Retinal pigment epithelial cell (primary cell): ENCODE results near the gene RNF135.

Source experiments
- DNase-seq: peaks from one replicate; pipeline ENCODE4 v3.0.0-alpha.2; 2010; ENCODE audit warnings: low read depth
- H3K4me3 ChIP-seq: 2 replicates; pipeline ENCODE4 v1.5.1; 2011; ENCODE audit warnings: mild to moderate bottlenecking, low read length, control low read depth, moderate library complexity
- TF ChIP-seq, protein P1 (sequence below): conservative IDR thresholded peaks from 2 replicates; pipeline ENCODE4 v1.5.1; 2011; ENCODE audit warnings: low read depth, low read length, control low read depth, inconsistent platforms

RNF135 gene

DNA sequence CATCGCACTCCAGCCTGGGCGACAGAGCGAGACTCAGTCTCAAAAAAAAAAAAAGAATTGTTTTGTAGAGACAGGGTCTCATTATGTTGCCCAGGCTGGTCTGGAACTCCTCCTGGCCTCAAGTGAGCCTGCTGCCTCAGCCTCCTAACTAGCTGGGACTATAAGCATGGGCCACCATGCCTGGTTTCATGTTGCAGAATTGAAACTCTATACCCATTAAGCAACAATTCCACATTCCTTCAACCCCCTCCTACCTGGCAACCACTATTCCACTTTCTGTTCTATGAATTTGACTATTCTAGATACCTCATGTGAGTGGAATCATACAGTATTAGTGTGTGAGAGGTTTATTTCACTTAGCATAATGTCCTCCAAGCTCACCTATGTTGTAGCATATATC lies 24.5 kb downstream of the RNF135 start:
- H3K4me3 ChIP-seq = no peak overlapping the region
- TF ChIP-seq, protein P1, sequence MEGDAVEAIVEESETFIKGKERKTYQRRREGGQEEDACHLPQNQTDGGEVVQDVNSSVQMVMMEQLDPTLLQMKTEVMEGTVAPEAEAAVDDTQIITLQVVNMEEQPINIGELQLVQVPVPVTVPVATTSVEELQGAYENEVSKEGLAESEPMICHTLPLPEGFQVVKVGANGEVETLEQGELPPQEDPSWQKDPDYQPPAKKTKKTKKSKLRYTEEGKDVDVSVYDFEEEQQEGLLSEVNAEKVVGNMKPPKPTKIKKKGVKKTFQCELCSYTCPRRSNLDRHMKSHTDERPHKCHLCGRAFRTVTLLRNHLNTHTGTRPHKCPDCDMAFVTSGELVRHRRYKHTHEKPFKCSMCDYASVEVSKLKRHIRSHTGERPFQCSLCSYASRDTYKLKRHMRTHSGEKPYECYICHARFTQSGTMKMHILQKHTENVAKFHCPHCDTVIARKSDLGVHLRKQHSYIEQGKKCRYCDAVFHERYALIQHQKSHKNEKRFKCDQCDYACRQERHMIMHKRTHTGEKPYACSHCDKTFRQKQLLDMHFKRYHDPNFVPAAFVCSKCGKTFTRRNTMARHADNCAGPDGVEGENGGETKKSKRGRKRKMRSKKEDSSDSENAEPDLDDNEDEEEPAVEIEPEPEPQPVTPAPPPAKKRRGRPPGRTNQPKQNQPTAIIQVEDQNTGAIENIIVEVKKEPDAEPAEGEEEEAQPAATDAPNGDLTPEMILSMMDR = no peak
- no peak for DNase-seq

DNA sequence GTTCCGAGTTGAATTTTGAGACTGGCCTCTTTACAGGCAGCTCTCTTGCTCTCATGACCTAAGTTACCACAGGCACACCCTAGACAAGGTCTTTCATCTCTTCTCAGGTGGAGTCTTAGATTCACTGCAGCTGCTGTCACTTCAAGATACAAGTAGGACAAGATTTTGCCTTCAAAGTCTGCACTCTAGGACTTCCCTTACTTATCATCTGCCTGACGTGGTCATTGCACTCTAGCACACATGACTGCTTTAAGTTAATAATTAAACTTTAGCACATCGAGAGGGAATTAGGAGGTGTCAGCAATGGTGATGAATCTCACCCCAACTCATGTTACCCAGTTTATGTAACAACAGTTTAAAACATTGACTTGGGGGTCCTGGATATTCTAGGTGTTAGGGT lies 25.6 kb downstream of the RNF135 start:
- H3K4me3 ChIP-seq = no peak overlapping the region
- DNase-seq = no peak
- TF ChIP-seq, protein P1 = no peak

DNA sequence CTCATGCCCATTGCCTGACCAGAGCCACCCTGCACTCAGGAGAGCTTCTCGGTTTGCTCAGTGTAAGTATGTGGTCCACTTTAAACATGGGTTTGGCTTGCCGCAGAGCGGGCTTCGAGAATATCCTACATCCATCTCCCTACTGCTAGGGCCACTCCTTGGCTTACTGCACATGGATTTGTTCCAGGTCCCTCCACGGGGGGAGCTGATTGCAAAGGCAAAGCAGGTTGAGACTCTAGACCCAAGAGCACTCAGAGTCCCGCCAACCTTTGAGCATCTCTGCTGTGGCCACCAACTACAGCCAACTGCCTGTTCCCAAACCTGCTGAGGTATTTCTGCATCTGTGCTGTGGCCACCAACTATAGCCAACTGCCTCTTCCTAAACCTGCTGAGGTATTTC lies 26.4 kb downstream of the RNF135 start:
- no peak for DNase-seq
- TF ChIP-seq, protein P1 = no peak
- H3K4me3 ChIP-seq = no peak overlapping the region

DNA sequence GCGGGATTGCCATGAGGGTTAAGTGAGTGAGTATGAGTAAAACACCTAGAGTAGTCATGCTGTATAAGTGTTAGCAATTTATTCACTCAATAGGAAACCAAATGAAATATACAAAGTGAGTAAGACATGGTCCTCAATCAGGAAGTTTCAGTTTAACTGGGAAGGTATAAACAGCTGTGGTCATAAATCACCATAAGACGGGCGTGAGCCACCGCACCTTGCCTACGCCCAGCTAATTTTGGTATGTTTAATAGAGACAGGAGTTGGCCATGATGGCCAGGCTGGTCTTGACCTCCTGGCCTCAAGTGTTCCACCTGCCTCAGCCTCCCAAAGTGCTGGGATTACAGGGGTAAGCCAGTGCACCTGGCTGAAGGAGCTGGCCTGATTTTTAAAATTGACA lies 27.0 kb downstream of the RNF135 start:
- no peak for DNase-seq
- TF ChIP-seq, protein P1 = no peak
- H3K4me3 ChIP-seq = no peak overlapping the region

DNA sequence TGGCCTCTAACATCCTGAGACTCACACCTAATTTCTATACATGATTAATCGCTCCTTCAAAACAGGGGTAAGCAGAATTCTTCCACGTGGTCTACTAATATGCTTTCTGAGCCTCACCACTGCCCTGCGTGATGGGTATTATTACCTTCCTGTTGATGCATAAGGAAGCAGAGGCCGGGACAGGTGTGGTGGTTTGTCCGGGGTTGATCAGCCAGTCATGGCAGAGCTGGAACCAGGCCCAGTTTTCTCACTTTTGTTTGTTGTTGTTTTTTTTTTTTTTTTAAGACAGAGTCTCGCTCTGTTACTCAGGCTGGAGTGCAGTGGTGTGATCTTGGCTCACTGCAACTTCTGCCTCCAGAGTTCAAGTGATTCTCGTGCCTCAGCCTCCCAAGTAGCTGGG lies 31.2 kb downstream of the RNF135 start:
- no peak for DNase-seq
- H3K4me3 ChIP-seq = no peak overlapping the region
- TF ChIP-seq, protein P1 = no peak

DNA sequence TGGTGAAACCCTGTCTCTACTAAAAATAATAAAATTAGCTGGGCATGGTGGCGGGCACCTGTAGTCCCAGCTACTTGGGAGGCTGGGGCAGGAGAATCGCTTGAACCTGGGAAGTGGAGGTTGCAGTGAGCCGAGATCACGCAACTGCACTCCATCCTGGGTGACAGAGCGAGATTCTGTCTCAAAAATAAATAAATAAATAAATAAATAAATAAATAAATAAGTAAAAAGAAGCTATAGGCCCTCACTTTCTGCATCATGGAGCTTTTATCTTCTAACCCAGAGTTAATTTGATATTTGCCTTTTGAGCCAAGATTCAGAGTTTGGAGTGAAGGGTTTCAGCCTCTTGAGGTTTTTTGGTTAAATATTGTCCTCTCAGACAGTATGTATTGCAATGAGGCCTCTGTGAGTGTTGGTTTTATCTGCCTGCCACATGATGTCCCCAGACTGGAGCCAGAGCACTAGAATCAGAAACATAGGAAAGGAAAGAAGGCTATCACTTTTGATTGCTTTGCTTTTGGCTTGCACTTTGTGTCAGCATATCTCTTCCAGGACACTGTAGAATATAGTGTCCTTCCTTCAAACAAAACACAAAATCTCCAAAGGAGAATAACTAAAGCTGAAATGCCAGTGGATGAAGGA lies 32.5 kb downstream of the RNF135 start:
- TF ChIP-seq, protein P1 = no peak
- DNase-seq = no peak

DNA sequence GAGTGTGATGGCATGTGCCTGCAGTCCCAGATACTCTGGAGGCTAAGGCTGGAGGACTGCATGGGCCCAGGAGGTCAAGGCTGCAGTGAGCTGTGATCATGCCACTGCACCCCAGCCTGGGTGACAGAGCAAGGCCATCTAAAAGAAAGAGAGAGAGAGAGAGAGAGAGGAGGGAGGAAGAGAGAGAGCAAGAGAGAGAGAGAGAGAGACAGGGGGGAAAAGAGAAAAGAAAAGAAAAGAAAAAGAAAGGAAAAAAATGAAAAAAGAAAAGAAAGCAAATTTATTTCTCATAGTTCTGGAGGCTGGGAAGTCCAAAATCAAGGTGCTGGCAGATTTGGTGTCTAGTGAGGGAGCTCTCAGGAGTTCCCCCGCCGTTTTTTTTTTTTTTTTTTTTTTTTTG lies 33.3 kb downstream of the RNF135 start:
- no peak for DNase-seq
- H3K4me3 ChIP-seq = no peak overlapping the region
- TF ChIP-seq, protein P1 = no peak

More for the DNA sequence above, 32.5 kb downstream of the RNF135 start:
- no peak overlapping the region for H3K4me3 ChIP-seq
